ENCODE data around the gene TTC3. TPM values are rescaled to one million over a fixed set of nuclear protein-coding genes. Genes with fewer than 3 reads are reported as not detected.

The TTC3 gene
- total and polyA plus RNA-seq, 2 donors (not counting 1 experiment from before 2014, with no cell fraction given), result 42.0 to 163 TPM

DNA sequence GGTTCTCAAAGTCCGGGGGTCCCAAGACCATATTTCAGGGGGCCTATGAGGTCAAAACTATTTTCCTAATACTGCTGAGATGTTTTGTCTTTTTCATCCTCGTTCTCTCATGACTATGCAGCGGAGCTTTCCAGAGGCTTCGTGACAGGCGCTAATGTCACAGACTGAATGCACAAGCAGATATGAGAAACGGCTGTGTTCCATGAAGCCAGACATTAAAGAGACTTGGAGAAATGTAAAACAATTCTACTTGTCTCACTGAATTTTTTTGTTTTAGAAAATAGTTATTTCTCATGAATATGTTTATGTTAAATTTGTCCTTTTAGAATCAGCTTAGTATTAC is 10.5 kb upstream of the TTC3 start:
- Histone ChIP-seq H3K36me3 (replicated peaks in 1 of 2; ENCODE audit: control extremely low read depth in 1 of 2, control insufficient read depth in 1 of 2, extremely low read depth in 1 of 2, insufficient read depth in 2 of 2, low read length in 1 of 2) (peaks cover 2 to 8% of the 10 kb centered on the region in 2 experiments), H3K9ac (ENCODE audit: low read length) (no peak overlapping the region), H3K4me1 (ENCODE audit: control insufficient read depth in 2 of 2, insufficient read depth in 2 of 2, low read length in 2 of 2) (no peaks in the 10 kb centered on the region), H3K9me3 (ENCODE audit: control extremely low read depth in 1 of 3, control insufficient read depth in 2 of 3, insufficient read depth in 1 of 3, low read length in 2 of 3) (no peaks in the 10 kb centered on the region), H2AFZ (ENCODE audit: insufficient read depth, low read depth, low read length, poor library complexity, severe bottlenecking) (no peak overlapping the region), H3K27ac (ENCODE audit: low read length in 2 of 2) (no peak overlapping the region), H3K27me3 (replicated peaks in 1 of 4; ENCODE audit: control extremely low read depth in 1 of 4, control insufficient read depth in 3 of 4, insufficient read depth in 4 of 4, low read length in 3 of 4) (no peaks in the 10 kb centered on the region), H4K20me1 (ENCODE audit: control insufficient read depth, insufficient read depth, low read length, poor library complexity, severe bottlenecking) (no peaks in the 10 kb centered on the region), H3K4me2 (replicated peaks; ENCODE audit: low read depth, low read length, poor library complexity, severe bottlenecking) (no peak overlapping the region), H3K79me2 (ENCODE audit: control insufficient read depth, insufficient read depth, low read length) (no peaks in the 10 kb centered on the region), H3K4me3 (ENCODE audit: control extremely low read depth in 1 of 5, extremely low read depth in 1 of 5, insufficient read depth in 1 of 5, low read depth in 2 of 5, low read length in 4 of 5) (no peak overlapping the region)
- TF ChIP-seq, protein P1, sequence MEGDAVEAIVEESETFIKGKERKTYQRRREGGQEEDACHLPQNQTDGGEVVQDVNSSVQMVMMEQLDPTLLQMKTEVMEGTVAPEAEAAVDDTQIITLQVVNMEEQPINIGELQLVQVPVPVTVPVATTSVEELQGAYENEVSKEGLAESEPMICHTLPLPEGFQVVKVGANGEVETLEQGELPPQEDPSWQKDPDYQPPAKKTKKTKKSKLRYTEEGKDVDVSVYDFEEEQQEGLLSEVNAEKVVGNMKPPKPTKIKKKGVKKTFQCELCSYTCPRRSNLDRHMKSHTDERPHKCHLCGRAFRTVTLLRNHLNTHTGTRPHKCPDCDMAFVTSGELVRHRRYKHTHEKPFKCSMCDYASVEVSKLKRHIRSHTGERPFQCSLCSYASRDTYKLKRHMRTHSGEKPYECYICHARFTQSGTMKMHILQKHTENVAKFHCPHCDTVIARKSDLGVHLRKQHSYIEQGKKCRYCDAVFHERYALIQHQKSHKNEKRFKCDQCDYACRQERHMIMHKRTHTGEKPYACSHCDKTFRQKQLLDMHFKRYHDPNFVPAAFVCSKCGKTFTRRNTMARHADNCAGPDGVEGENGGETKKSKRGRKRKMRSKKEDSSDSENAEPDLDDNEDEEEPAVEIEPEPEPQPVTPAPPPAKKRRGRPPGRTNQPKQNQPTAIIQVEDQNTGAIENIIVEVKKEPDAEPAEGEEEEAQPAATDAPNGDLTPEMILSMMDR (IDR thresholded peaks at IDR 0.05), result no peak
- no peak for TF ChIP-seq EZH2 (IDR thresholded peaks at IDR 0.05; ENCODE audit: borderline replicate concordance, insufficient read depth, low read depth, low read length, poor library complexity, severe bottlenecking)
- Mint-ChIP-seq H3K27ac (no peak overlapping the region), H3K4me1 (peaks cover 10% of the 10 kb centered on the region), H3K9me3 (ENCODE audit: insufficient read depth) (no peaks in the 10 kb centered on the region), H3K27me3 (no peaks in the 10 kb centered on the region), H3K4me3 (no peak overlapping the region)
- CTCF ChIA-PET, result no interaction called here
- 100% methylated on average over 1 of the region's 6 CpGs for WGBS (ENCODE audit: insufficient coverage)
- intact Hi-C loops (cut with micrococcal nuclease), result no loop called here
- DNase-seq (no peak), ATAC-seq (ENCODE audit: low read depth) (no peak)
- POLR2A ChIA-PET, result no interaction called here

DNA sequence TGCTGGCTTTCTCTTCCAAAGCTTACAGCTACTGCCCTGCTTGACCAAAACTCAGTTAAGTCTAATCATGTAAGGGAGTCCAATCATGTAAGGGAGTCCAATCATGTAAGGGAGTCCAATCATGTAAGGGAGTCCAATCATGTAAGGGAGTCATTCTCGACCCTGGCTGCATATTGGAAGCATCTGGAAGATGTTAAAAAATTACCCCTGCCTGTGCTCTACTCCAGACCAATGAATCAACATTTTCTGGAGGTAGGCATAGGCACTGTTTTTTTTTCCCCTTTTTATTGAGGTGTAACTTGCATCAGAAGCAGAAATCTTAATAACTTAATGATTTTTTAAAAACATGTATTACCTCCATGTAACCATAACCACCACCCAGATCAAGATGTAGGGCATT is 9.6 kb upstream of the TTC3 start:
- Histone ChIP-seq H4K20me1 (ENCODE audit: control insufficient read depth, insufficient read depth, low read length, poor library complexity, severe bottlenecking) (no peaks in the 10 kb centered on the region), H3K9me3 (ENCODE audit: control extremely low read depth in 1 of 3, control insufficient read depth in 2 of 3, insufficient read depth in 1 of 3, low read length in 2 of 3) (no peaks in the 10 kb centered on the region), H3K79me2 (ENCODE audit: control insufficient read depth, insufficient read depth, low read length) (no peaks in the 10 kb centered on the region), H3K4me3 (ENCODE audit: control extremely low read depth in 1 of 5, extremely low read depth in 1 of 5, insufficient read depth in 1 of 5, low read depth in 2 of 5, low read length in 4 of 5) (no peak overlapping the region), H3K4me2 (replicated peaks; ENCODE audit: low read depth, low read length, poor library complexity, severe bottlenecking) (no peak overlapping the region), H3K4me1 (ENCODE audit: control insufficient read depth in 2 of 2, insufficient read depth in 2 of 2, low read length in 2 of 2) (no peaks in the 10 kb centered on the region), H2AFZ (ENCODE audit: insufficient read depth, low read depth, low read length, poor library complexity, severe bottlenecking) (no peak overlapping the region), H3K36me3 (replicated peaks in 1 of 2; ENCODE audit: control extremely low read depth in 1 of 2, control insufficient read depth in 1 of 2, extremely low read depth in 1 of 2, insufficient read depth in 2 of 2, low read length in 1 of 2) (peaks cover 2 to 14% of the 10 kb centered on the region in 2 experiments), H3K27me3 (replicated peaks in 1 of 4; ENCODE audit: control extremely low read depth in 1 of 4, control insufficient read depth in 3 of 4, insufficient read depth in 4 of 4, low read length in 3 of 4) (no peaks in the 10 kb centered on the region), H3K9ac (ENCODE audit: low read length) (no peak overlapping the region), H3K27ac (ENCODE audit: low read length in 2 of 2) (no peak overlapping the region)
- Mint-ChIP-seq H3K27ac (no peak overlapping the region), H3K27me3 (no peaks in the 10 kb centered on the region), H3K4me3 (no peak overlapping the region), H3K4me1 (peaks cover 10% of the 10 kb centered on the region), H3K9me3 (ENCODE audit: insufficient read depth) (no peaks in the 10 kb centered on the region)
- WGBS (ENCODE audit: insufficient coverage), result no CpG with 5 or more reads among the region's 1 CpG
- intact Hi-C loops (cut with micrococcal nuclease), result no loop called here
- POLR2A ChIA-PET, result no interaction called here
- TF ChIP-seq, protein P1 (IDR thresholded peaks at IDR 0.05), result no peak
- TF ChIP-seq EZH2 (IDR thresholded peaks at IDR 0.05; ENCODE audit: borderline replicate concordance, insufficient read depth, low read depth, low read length, poor library complexity, severe bottlenecking), result no peak
- DNase-seq, result no peak
- CTCF ChIA-PET, result no interaction called here
- ATAC-seq (ENCODE audit: low read depth), result no peak

Data from B cell (primary cell).